Ecto neural progenitor cell (in vitro differentiated cells): ENCODE measurements around the gene SORCS2.

Source experiments
- DNase-seq: peaks from one replicate; pipeline ENCODE4 v3.0.0-alpha.2; 2018; ENCODE audit warnings: low spot score

SORCS2 gene

GRCh38 chr4:7326693-7327340 lies 134.5 kb downstream of the SORCS2 start:
- DNase-seq = no peak

GRCh38 chr4:7327341-7327885 lies 135.1 kb downstream of the SORCS2 start:
- DNase-seq = no peak

GRCh38 chr4:7328162-7328912 lies 136.0 kb downstream of the SORCS2 start:
- no peak for DNase-seq

- DNase-seq = no peak
Measured at GRCh38 chr4:7328913-7329638, 136.7 kb downstream of the SORCS2 start.

- DNase-seq = no peak
Measured at GRCh38 chr4:7330031-7330596, 137.8 kb downstream of the SORCS2 start.

GRCh38 chr4:7330811-7331681 lies 138.7 kb downstream of the SORCS2 start:
- DNase-seq = no peak

- no peak for DNase-seq
Measured at GRCh38 chr4:7331682-7332000, 139.3 kb downstream of the SORCS2 start.

GRCh38 chr4:7332216-7333023 lies 140.1 kb downstream of the SORCS2 start:
- DNase-seq = no peak

- DNase-seq = no peak
Measured at GRCh38 chr4:7333024-7333780, 140.9 kb downstream of the SORCS2 start.

- DNase-seq = no peak
Measured at GRCh38 chr4:7333801-7334421, 141.6 kb downstream of the SORCS2 start.

GRCh38 chr4:7334521-7335275 lies 142.4 kb downstream of the SORCS2 start:
- DNase-seq = no peak

GRCh38 chr4:7335344-7336066 lies 143.2 kb downstream of the SORCS2 start:
- DNase-seq = peak; percentile 90

GRCh38 chr4:7336067-7336569 lies 143.8 kb downstream of the SORCS2 start:
- no peak for DNase-seq

- no peak for DNase-seq
Measured at GRCh38 chr4:7336732-7337131, 144.4 kb downstream of the SORCS2 start.

- DNase-seq = no peak
Measured at GRCh38 chr4:7337196-7338058, 145.1 kb downstream of the SORCS2 start.

- no peak for DNase-seq
Measured at GRCh38 chr4:7338059-7338452, 145.7 kb downstream of the SORCS2 start.
